SK-N-SH (cell line): ENCODE data around the gene ROR2. TPM values are rescaled to one million over a fixed set of nuclear protein-coding genes. Genes with fewer than 3 reads are reported as not detected.

Experiments used
- CTCF ChIA-PET: fragments of 300-600, 350-600 bp; formaldehyde crosslinking; extraction: SDS; loops from one replicate; lab custom pipeline; 2021; lab: Yijun Ruan, JAX
- POLR2A ChIA-PET: fragments of 350-600 bp; sonication (Branson Sonifier 250); formaldehyde crosslinking; extraction: SDS; loops from one replicate; lab custom pipeline; 2020; ENCODE audit warnings: antibody characterized with exemption, inconsistent platforms; lab: Yijun Ruan, JAX
- DNase-seq: peaks from one replicate; pipeline ENCODE4 v3.0.0; 2012
- H2AFZ ChIP-seq: fragments of 200-600 bp; sonication (generic); 2 replicates; pipeline ENCODE4 v1.8.1; 2016; ENCODE audit warnings: antibody characterized with exemption, mild to moderate bottlenecking, low read depth
- H3F3A ChIP-seq: fragments of 200-600 bp; sonication (generic); replicated peaks from 2 replicates; pipeline ENCODE3; 2016; ENCODE audit warnings: antibody characterized with exemption, mild to moderate bottlenecking; ENCODE audit not compliant: insufficient read depth
- H3K27ac ChIP-seq, 2 experiments: fragments of 200-500 bp in 1 of 2; fragments of 200-600 bp in 1 of 2; sonication (Bioruptor generic) in 1 of 2; sonication (generic), shearing (Covaris generic) in 1 of 2; 2 replicates each; pipeline versions ENCODE4 v1.5.1 to v1.6.1; 2014 to 2016; ENCODE audit warnings: low read depth in 2 of 2, inconsistent platforms in 1 of 2, low read length in 1 of 2, mild to moderate bottlenecking in 1 of 2, mixed read lengths in 1 of 2
- H3K27me3 ChIP-seq: fragments of 200-600 bp; sonication (generic), shearing (Covaris generic); 2 replicates; pipeline ENCODE4 v1.6.1; 2016; ENCODE audit warnings: mixed run types; ENCODE audit not compliant: insufficient read depth
- H3K36me3 ChIP-seq, 2 experiments: fragments of 200-500 bp in 1 of 2; fragments of 200-600 bp in 1 of 2; sonication (Bioruptor generic) in 1 of 2; sonication (generic) in 1 of 2; replicated peaks in 1 of 2; 2 replicates each; pipeline versions ENCODE3 to v1.5.1; 2014 to 2016; ENCODE audit warnings: low read length in 1 of 2, mild to moderate bottlenecking in 1 of 2; ENCODE audit not compliant: insufficient read depth in 2 of 2, control insufficient read depth in 1 of 2
- H3K4me1 ChIP-seq, 2 experiments: fragments of 200-500 bp in 1 of 2; fragments of 200-600 bp in 1 of 2; sonication (Bioruptor generic) in 1 of 2; sonication (generic), shearing (Covaris generic) in 1 of 2; 2 replicates each; pipeline versions ENCODE4 v1.5.1 to v1.6.1; 2014 to 2016; ENCODE audit warnings: low read depth in 1 of 2, low read length in 1 of 2, mixed run types in 1 of 2; ENCODE audit not compliant: insufficient read depth in 2 of 2, control insufficient read depth in 1 of 2
- H3K4me2 ChIP-seq: fragments of 200-600 bp; sonication (generic), shearing (Covaris generic); 2 replicates; pipeline ENCODE4 v1.6.1; 2017; ENCODE audit warnings: mixed run types
- H3K4me3 ChIP-seq, 2 experiments: fragments of 200-500 bp in 1 of 2; fragments of 200-600 bp in 1 of 2; sonication (Bioruptor generic) in 1 of 2; sonication (generic), shearing (Covaris generic) in 1 of 2; 2 replicates each; pipeline versions ENCODE4 v1.5.1 to v1.8.1; 2014 to 2016; ENCODE audit warnings: low read depth in 2 of 2, inconsistent platforms in 1 of 2, low read length in 1 of 2, mild to moderate bottlenecking in 1 of 2, mixed read lengths in 1 of 2, moderate library complexity in 1 of 2
- H3K79me2 ChIP-seq: fragments of 200-600 bp; sonication (generic); 2 replicates; pipeline ENCODE4 v1.8.1; 2017; ENCODE audit warnings: mild to moderate bottlenecking; ENCODE audit not compliant: insufficient read depth
- H3K9ac ChIP-seq: fragments of 200-600 bp; sonication (generic); 2 replicates; pipeline ENCODE4 v1.6.1; 2017; ENCODE audit warnings: mixed run types
- H3K9me2 ChIP-seq: fragments of 200-600 bp; sonication (generic); 2 replicates; pipeline ENCODE4 v1.6.1; 2017; ENCODE audit warnings: mixed run types
- H3K9me3 ChIP-seq: fragments of 200-600 bp; sonication (generic); 2 replicates; pipeline ENCODE4 v1.6.1; 2017; ENCODE audit warnings: mixed run types, mild to moderate bottlenecking, moderate library complexity
- H4K20me1 ChIP-seq: fragments of 200-600 bp; sonication (generic); 2 replicates; pipeline ENCODE4 v1.6.1; 2017; ENCODE audit warnings: mild to moderate bottlenecking, mixed run types; ENCODE audit not compliant: insufficient read depth
- CHD2 ChIP-seq: fragments of 150-350 bp; IDR thresholded peaks from 2 replicates; pipeline ENCODE4 v1.6.1; 2018; ENCODE audit warnings: low read length; ENCODE audit not compliant: partially characterized antibody
- CTCF ChIP-seq: fragments of 200-600 bp; sonication (generic); IDR thresholded peaks from 2 replicates; pipeline ENCODE4 v1.6.1; 2017; ENCODE audit warnings: antibody characterized with exemption, mild to moderate bottlenecking, moderate library complexity
- EZH2phosphoT487 ChIP-seq: fragments of 200-600 bp; sonication (generic); IDR thresholded peaks from 2 replicates; pipeline ENCODE4 v1.6.1; 2017; ENCODE audit warnings: low read depth, mixed run types, mild to moderate bottlenecking, antibody characterized with exemption, moderate library complexity, borderline replicate concordance
- GABPA ChIP-seq: IDR thresholded peaks from 2 replicates; pipeline ENCODE4 v1.4.0; 2012; ENCODE audit warnings: low read depth, mild to moderate bottlenecking
- GATA2 ChIP-seq: sonication (generic); formaldehyde crosslinking; IDR thresholded peaks from 2 replicates; pipeline ENCODE4 v1.5.0; 2020; ENCODE audit warnings: mild to moderate bottlenecking, missing genetic modification reagents
- MEF2A ChIP-seq: IDR thresholded peaks from 2 replicates; pipeline ENCODE4 v1.4.0; 2012; ENCODE audit warnings: low read depth, borderline replicate concordance
- POLR2AphosphoS5 ChIP-seq: IDR thresholded peaks from 2 replicates; pipeline ENCODE4 v1.6.1; 2012; ENCODE audit warnings: low read depth, low read length
- RCOR1 ChIP-seq: fragments of 150-350 bp; IDR thresholded peaks from 2 replicates; pipeline ENCODE4 v1.6.1; 2017; ENCODE audit warnings: antibody characterized with exemption, low read length
- RFX5 ChIP-seq: IDR thresholded peaks from 2 replicates; pipeline ENCODE4 v1.6.1; 2012; ENCODE audit warnings: mild to moderate bottlenecking, improper control_type of control experiment, low read length
- RXRA ChIP-seq: IDR thresholded peaks from 2 replicates; pipeline ENCODE4 v1.4.0; 2012; ENCODE audit warnings: low read depth, mild to moderate bottlenecking, borderline replicate concordance
- SMC3 ChIP-seq: IDR thresholded peaks from 2 replicates; pipeline ENCODE4 v1.6.1; 2012; ENCODE audit warnings: low read depth, low read length, improper control_type of control experiment
- TCF12 ChIP-seq: IDR thresholded peaks from 2 replicates; pipeline ENCODE4 v1.4.0; 2012
- USF1 ChIP-seq: IDR thresholded peaks from 2 replicates; pipeline ENCODE4 v1.4.0; 2012; ENCODE audit warnings: low read depth, borderline replicate concordance
- YY1 ChIP-seq: IDR thresholded peaks from 2 replicates; pipeline ENCODE4 v1.4.0; 2012; ENCODE audit warnings: low read depth, mild to moderate bottlenecking
- ZBTB33 ChIP-seq: IDR thresholded peaks from 2 replicates; pipeline ENCODE4 v1.4.0; 2012; ENCODE audit warnings: low read depth, borderline replicate concordance
- WGBS: methylation state at CpG from one replicate; pipeline ENCODE4 v1.1.6; 2017; ENCODE audit warnings: low lambda C conversion rate; 5-methylcytosine and 5-hydroxymethylcytosine counted together
- polyA plus RNA-seq, 3 experiments: library from polyadenylated mRNA; depleted of rRNA; stranded (reverse); fragments of >200 nt; gene quantifications; 2 replicates each; pipeline ENCODE4 v1.2.3, GENCODE V29; 2012

The ROR2 gene
- polyA plus RNA-seq, 1 of the 3 experiments (the other 2 are of a cell fraction): 0.43 TPM

GRCh38 chr9:91840882-91841281 lies 109.1 kb downstream of the ROR2 start:
- H3F3A ChIP-seq: no peaks in the 10 kb centered on the region
- CTCF ChIA-PET: interaction anchor here (0.9 to 1.5 kb wide), 5 partner anchors 16 to 113 kb away, joined by 3 to 5 read pairs (median 4); partner anchors contain the start of gene ROR2
- H3K27me3 ChIP-seq: no peaks in the 10 kb centered on the region
- peaks cover 0 to 53% of the 10 kb centered on the region in 2 experiments; a peak in 2 of 4 replicates for H3K4me1 ChIP-seq
- no peak overlapping the region for H3K9ac ChIP-seq
- no peaks in the 10 kb centered on the region for H3K9me3 ChIP-seq
- no peaks in the 10 kb centered on the region for H4K20me1 ChIP-seq
- H3K36me3 ChIP-seq: no peaks in the 10 kb centered on the region
- no peak overlapping the region for H3K4me3 ChIP-seq
- no peak for TF ChIP-seq GABPA
- no peak for TF ChIP-seq TCF12
- no peak for TF ChIP-seq CHD2
- TF ChIP-seq ZBTB33: no peak
- TF ChIP-seq POLR2AphosphoS5: no peak
- TF ChIP-seq GATA2 (CRISPR knock-in tag): no peak
- no peak for TF ChIP-seq RCOR1
- no peak for TF ChIP-seq YY1
- TF ChIP-seq USF1: no peak
- POLR2A ChIA-PET: no interaction called here
- no peak for DNase-seq
- no peak overlapping the region for H3K27ac ChIP-seq
- H3K4me2 ChIP-seq: no peak overlapping the region
- H3K9me2 ChIP-seq: no peaks in the 10 kb centered on the region
- no peak overlapping the region for H2AFZ ChIP-seq
- no peaks in the 10 kb centered on the region for H3K79me2 ChIP-seq
- 60% methylated on average over 6 of the region's 6 CpGs for WGBS

- ChIA-PET CTCF (interaction anchor here (1.2 to 1.5 kb wide), 3 partner anchors 68 to 114 kb away, joined by 3 to 4 read pairs (median 3); no protein-coding TSS in a partner anchor), POLR2A (no interaction called here)
- DNase-seq: no peak
- TF ChIP-seq RFX5 (no peak), RCOR1 (no peak), RXRA (no peak), MEF2A (no peak), SMC3 (no peak), EZH2phosphoT487 (no peak), CTCF (no peak), USF1 (no peak)
- Histone ChIP-seq H2AFZ (no peak overlapping the region), H3K27ac (no peak overlapping the region), H3K9me2 (no peaks in the 10 kb centered on the region), H3K79me2 (no peaks in the 10 kb centered on the region), H3K9ac (no peak overlapping the region), H3K36me3 (no peaks in the 10 kb centered on the region), H3F3A (no peaks in the 10 kb centered on the region), H3K4me2 (no peak overlapping the region), H3K4me3 (no peak overlapping the region), H3K27me3 (no peaks in the 10 kb centered on the region), H4K20me1 (no peaks in the 10 kb centered on the region), H3K4me1 (peaks cover 0 to 53% of the 10 kb centered on the region in 2 experiments; a peak in 2 of 4 replicates), H3K9me3 (no peaks in the 10 kb centered on the region)
- 58% methylated on average over 8 of the region's 8 CpGs for WGBS
Observed at GRCh38 chr9:91840469-91840868, 109.6 kb downstream of the ROR2 start.
